Measurements from ENCODE around the gene MRPL21.

DNA sequence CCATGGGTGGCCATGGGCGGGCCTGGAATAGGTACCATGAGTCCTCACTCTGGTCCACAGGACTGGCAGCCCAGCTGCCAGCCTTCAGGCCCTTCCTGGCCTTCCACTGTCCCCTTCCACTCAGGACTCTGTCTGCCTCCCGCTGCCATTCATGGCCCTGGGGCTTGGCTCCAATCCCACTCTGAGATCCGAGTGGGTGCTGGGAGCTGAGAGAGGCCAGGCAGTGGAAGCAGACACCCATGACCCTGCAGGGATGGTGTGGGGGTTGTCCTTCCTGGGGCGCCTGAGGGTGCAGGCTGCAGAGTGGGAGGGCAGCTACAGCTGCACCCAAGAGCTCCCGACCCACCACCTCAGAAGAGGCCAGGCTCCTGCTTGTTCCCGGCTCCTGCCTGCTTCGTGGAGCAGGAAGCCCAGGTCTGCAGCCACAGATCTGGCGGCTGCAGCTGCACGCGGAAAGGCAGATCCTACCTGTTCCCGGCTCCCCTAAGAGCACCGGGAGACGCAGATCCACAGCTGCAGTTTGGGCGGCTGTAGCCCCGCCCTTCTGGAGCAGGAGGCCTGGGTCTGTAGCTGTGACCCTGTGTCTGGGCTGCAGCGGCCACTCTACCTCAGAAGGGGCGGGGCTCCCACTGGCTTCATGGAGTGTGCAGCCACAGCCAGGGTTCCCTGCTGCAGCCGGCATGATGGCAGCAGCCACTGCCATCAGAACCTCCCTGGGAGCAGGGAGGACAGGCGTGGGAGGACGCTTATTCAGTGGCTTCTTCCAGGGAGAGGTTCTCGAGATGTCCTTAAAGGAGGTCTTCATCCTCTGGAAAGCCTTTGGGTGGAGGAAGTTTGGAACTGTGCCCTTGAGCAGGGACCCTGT is 27.6 kb upstream of the MRPL21 start:
- TF ChIP-seq, protein P1, sequence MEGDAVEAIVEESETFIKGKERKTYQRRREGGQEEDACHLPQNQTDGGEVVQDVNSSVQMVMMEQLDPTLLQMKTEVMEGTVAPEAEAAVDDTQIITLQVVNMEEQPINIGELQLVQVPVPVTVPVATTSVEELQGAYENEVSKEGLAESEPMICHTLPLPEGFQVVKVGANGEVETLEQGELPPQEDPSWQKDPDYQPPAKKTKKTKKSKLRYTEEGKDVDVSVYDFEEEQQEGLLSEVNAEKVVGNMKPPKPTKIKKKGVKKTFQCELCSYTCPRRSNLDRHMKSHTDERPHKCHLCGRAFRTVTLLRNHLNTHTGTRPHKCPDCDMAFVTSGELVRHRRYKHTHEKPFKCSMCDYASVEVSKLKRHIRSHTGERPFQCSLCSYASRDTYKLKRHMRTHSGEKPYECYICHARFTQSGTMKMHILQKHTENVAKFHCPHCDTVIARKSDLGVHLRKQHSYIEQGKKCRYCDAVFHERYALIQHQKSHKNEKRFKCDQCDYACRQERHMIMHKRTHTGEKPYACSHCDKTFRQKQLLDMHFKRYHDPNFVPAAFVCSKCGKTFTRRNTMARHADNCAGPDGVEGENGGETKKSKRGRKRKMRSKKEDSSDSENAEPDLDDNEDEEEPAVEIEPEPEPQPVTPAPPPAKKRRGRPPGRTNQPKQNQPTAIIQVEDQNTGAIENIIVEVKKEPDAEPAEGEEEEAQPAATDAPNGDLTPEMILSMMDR (conservative IDR thresholded peaks at IDR 0.05; ENCODE audit: low read length) = no peak
- TF ChIP-seq EZH2phosphoT487 (IDR thresholded peaks at IDR 0.05; ENCODE audit: borderline replicate concordance, low read depth, low read length) = no peak
